GM12878 (cell line): ENCODE results near the gene METTL13. TPM values are rescaled to one million over a fixed set of nuclear protein-coding genes. Genes with fewer than 3 reads are reported as not detected.

Experiments used
- ATAC-seq: fragments of 200-7000 bp; cut with Tn5 transposase; 3 replicates; pipeline ENCODE4 v1.9.1; 2020; ENCODE audit warnings: mild to moderate bottlenecking, moderate library complexity
- BruUV-seq: library from RNA; stranded (reverse); fragments of 400-500 nt; replicated peaks from 2 replicates; lab custom pipeline; 2021; lab: Mats Ljungman, UMichigan
- CTCF ChIA-PET: fragments of 300-600 bp; sonication (Branson Sonifier 250); formaldehyde crosslinking; extraction: SDS; loops from one replicate; lab custom pipeline; 2021; ENCODE audit warnings: inconsistent platforms; lab: Yijun Ruan, JAX
- POLR2A ChIA-PET: fragments of 350-600 bp; formaldehyde crosslinking; extraction: SDS; loops from one replicate; lab custom pipeline; 2021; ENCODE audit warnings: inconsistent platforms; lab: Charles Lee
- RAD21 ChIA-PET: fragments of 300-600 bp; sonication (Branson Sonifier 250); formaldehyde crosslinking; loops from one replicate; lab custom pipeline; 2023; ENCODE audit warnings: antibody characterized with exemption; ENCODE audit not compliant: unreplicated experiment; lab: Charles Lee
- SMC1A ChIA-PET: fragments of 300-600 bp; sonication (Branson Sonifier 250); formaldehyde crosslinking; loops from one replicate; lab custom pipeline; 2023; ENCODE audit not compliant: unreplicated experiment, uncharacterized antibody; lab: Charles Lee
- DNase-seq: peaks from one replicate; pipeline ENCODE4 v3.0.0-alpha.2; 2011; ENCODE audit warnings: low read depth, low spot score
- FAIRE-seq: peaks from 3 replicates; lab custom pipeline; 2011; peaks lifted over from hg19 to GRCh38; lab: Jason Lieb, UNC
- H2AFZ ChIP-seq: 2 replicates; pipeline ENCODE4 v1.6.0; 2011; ENCODE audit warnings: low read depth, low read length, control low read depth; ENCODE audit not compliant: control insufficient read depth
- H3K27ac ChIP-seq: 2 replicates; pipeline ENCODE4 v1.5.1; 2011; ENCODE audit warnings: control low read depth; ENCODE audit not compliant: control insufficient read depth, insufficient read depth
- H3K27me3 ChIP-seq, 2 experiments: replicated peaks in 1 of 2; 2 replicates each; pipeline versions ENCODE4 v1.6.0 to v1.6.1; 2011; ENCODE audit warnings: low read length in 1 of 2; ENCODE audit not compliant: control insufficient read depth in 2 of 2, insufficient read depth in 2 of 2
- H3K36me3 ChIP-seq, 2 experiments: 2 replicates each; pipeline ENCODE4 v1.5.1; 2011; ENCODE audit warnings: low read length in 1 of 2; ENCODE audit not compliant: control insufficient read depth in 2 of 2, insufficient read depth in 2 of 2
- H3K4me1 ChIP-seq: 2 replicates; pipeline ENCODE4 v1.6.1; 2011; ENCODE audit warnings: mild to moderate bottlenecking, low read length, moderate library complexity, mixed read lengths; ENCODE audit not compliant: control insufficient read depth, insufficient read depth
- H3K4me2 ChIP-seq: 2 replicates; pipeline ENCODE4 v1.6.0; 2011; ENCODE audit warnings: control low read depth; ENCODE audit not compliant: control insufficient read depth, insufficient read depth
- H3K4me3 ChIP-seq: fragments of 200-600 bp; sonication (generic); 2 replicates; pipeline ENCODE4 v1.5.1; 2016
- H3K79me2 ChIP-seq: 2 replicates; pipeline ENCODE4 v1.6.0; 2011; ENCODE audit warnings: low read length; ENCODE audit not compliant: control insufficient read depth, insufficient read depth
- H3K9ac ChIP-seq: 2 replicates; pipeline ENCODE4 v1.8.0; 2011; ENCODE audit warnings: low read length, control low read depth, mixed read lengths; ENCODE audit not compliant: control insufficient read depth, insufficient read depth
- H3K9me3 ChIP-seq: replicated peaks from 3 replicates; pipeline ENCODE4 v1.5.1; 2011; ENCODE audit warnings: mild to moderate bottlenecking, low read length; ENCODE audit not compliant: control insufficient read depth, insufficient read depth
- H4K20me1 ChIP-seq: 2 replicates; pipeline ENCODE4 v1.6.0; 2011; ENCODE audit not compliant: control insufficient read depth, insufficient read depth
- ATF7 ChIP-seq: fragments of 450-650 bp; IDR thresholded peaks from 2 replicates; pipeline ENCODE4 v1.6.1; 2016; ENCODE audit warnings: low read depth, mild to moderate bottlenecking
- CTCF ChIP-seq, 3 experiments: IDR thresholded peaks in 2 of 3; conservative IDR thresholded peaks in 1 of 3; 2 replicates each; pipeline ENCODE4 v1.5.1; 2011; ENCODE audit warnings: low read depth in 3 of 3, low read length in 3 of 3, mild to moderate bottlenecking in 3 of 3, control low read depth in 2 of 3, moderate library complexity in 2 of 3, inconsistent platforms in 1 of 3, mixed read lengths in 1 of 3; ENCODE audit not compliant: control insufficient read depth in 2 of 3, insufficient read depth in 1 of 3; ENCODE audit errors: extremely low read depth in 1 of 3
- E2F4 ChIP-seq: IDR thresholded peaks from 2 replicates; pipeline ENCODE4 v1.6.1; 2012; ENCODE audit warnings: low read depth, low read length, improper control_type of control experiment
- EGR1 ChIP-seq, 2 experiments: IDR thresholded peaks; 1 replicate in 1 of 2; 2 replicates in 1 of 2; pipeline ENCODE4 v1.6.1; 2011 to 2012; ENCODE audit warnings: low read depth in 2 of 2, low read length in 2 of 2, borderline replicate concordance in 1 of 2, mild to moderate bottlenecking in 1 of 2, moderate library complexity in 1 of 2
- EZH2 ChIP-seq: IDR thresholded peaks from 2 replicates; pipeline ENCODE4 v1.6.1; 2012; ENCODE audit warnings: low read depth, mild to moderate bottlenecking, control low read depth, inconsistent platforms, low read length, borderline replicate concordance; ENCODE audit not compliant: control insufficient read depth
- GATAD2B ChIP-seq: fragments of 450-650 bp; conservative IDR thresholded peaks from 2 replicates; pipeline ENCODE4 v1.6.1; 2017; ENCODE audit warnings: low read depth, mild to moderate bottlenecking, moderate library complexity
- IKZF2 ChIP-seq, 2 experiments: fragments of 450-650 bp; IDR thresholded peaks; 2 replicates each; pipeline ENCODE4 v1.6.1; 2017; ENCODE audit warnings: mild to moderate bottlenecking in 2 of 2, moderate library complexity in 2 of 2
- NBN ChIP-seq: fragments of 450-650 bp; IDR thresholded peaks from 2 replicates; pipeline ENCODE4 v1.6.1; 2016
- PML ChIP-seq: IDR thresholded peaks from 2 replicates; pipeline ENCODE4 v1.6.1; 2012; ENCODE audit warnings: low read length, inconsistent platforms
- RCOR1 ChIP-seq: conservative IDR thresholded peaks from 2 replicates; pipeline ENCODE4 v1.6.1; 2012; ENCODE audit warnings: low read depth, low read length, improper control_type of control experiment
- RUNX3 ChIP-seq: IDR thresholded peaks from 2 replicates; pipeline ENCODE4 v1.6.1; 2012; ENCODE audit warnings: low read length, inconsistent platforms
- STAT3 ChIP-seq: IDR thresholded peaks from 2 replicates; pipeline ENCODE4 v1.6.1; 2011; ENCODE audit warnings: low read depth, low read length, improper control_type of control experiment
- TAF1 ChIP-seq: IDR thresholded peaks from 2 replicates; pipeline ENCODE4 v1.6.1; 2011; ENCODE audit warnings: mild to moderate bottlenecking, low read depth, low read length, borderline replicate concordance
- TCF3 ChIP-seq: IDR thresholded peaks from 2 replicates; pipeline ENCODE4 v1.6.1; 2012; ENCODE audit warnings: low read depth, mild to moderate bottlenecking, low read length, borderline replicate concordance; ENCODE audit not compliant: insufficient read depth
- ZNF622 ChIP-seq: fragments of 450-650 bp; IDR thresholded peaks from 2 replicates; pipeline ENCODE4 v1.6.1; 2017; ENCODE audit warnings: mild to moderate bottlenecking, inconsistent platforms
- WGBS: methylation state at CpG from one replicate; pipeline ENCODE4 v1.1.6; 2016; ENCODE audit warnings: low lambda C conversion rate; ENCODE audit not compliant: insufficient replicate concordance, insufficient coverage; ENCODE audit errors: missing lambda C conversion rate; 5-methylcytosine and 5-hydroxymethylcytosine counted together
- in situ Hi-C: fragments of 300-500 bp; cut with MboI; formaldehyde crosslinking; loops from 9 replicates; pipeline ENCODE4 v1.14.3; 2018; ENCODE audit warnings: mixed read lengths
- intact Hi-C: fragments of 100-400 bp; cut with micrococcal nuclease; formaldehyde crosslinking; loops from one replicate; pipeline ENCODE4 v1.14.2; 2022; ENCODE audit not compliant: unreplicated experiment
- polyA plus RNA-seq, 11 experiments: library from polyadenylated mRNA; depleted of rRNA in 4 of 11; unstranded in 6 of 11; stranded (reverse) in 5 of 11; fragments of >200 nt; fragmentation: Nextera tagmentation in 4 of 11; fragmentation: Illumina TruSeq in 1 of 11; extraction: Ambion mirVana in 4 of 11; extraction: Trizol in 1 of 11; gene quantifications; 1 replicate in 1 of 11; 2 replicates in 10 of 11; pipeline versions ENCODE4 v1.2.1 to v1.2.3, GENCODE V29; 2011 to 2016; ENCODE audit warnings: inconsistent platforms in 2 of 11, missing spikeins in 2 of 11, low read depth in 1 of 11
- total RNA-seq, 4 experiments: library from RNA; depleted of rRNA in 3 of 4; stranded (reverse); fragments of >200 nt in 3 of 4; fragmentation: Illumina TruSeq in 1 of 4; extraction: Trizol in 1 of 4; gene quantifications; 2 replicates each; pipeline versions ENCODE4 v1.2.1 to v1.2.3, GENCODE V29; 2013 to 2021

The METTL13 gene
- total and polyA plus RNA-seq, 10 of the 15 experiments (the other 5 are each of a cell fraction or from before 2014, with no cell fraction given), result 12.2 to 47.2 (median 35.0) TPM

- DNase-seq, result no peak
- TF ChIP-seq EZH2 (no peak), CTCF (IDR thresholded peaks at IDR 0.05 in 2 of 3, conservative IDR thresholded peaks at IDR 0.05 in 1 of 3; ENCODE audit: control insufficient read depth in 2 of 3, extremely low read depth in 1 of 3, insufficient read depth in 1 of 3, low read depth in 3 of 3, low read length in 3 of 3) (no peak), EGR1 (IDR thresholded peaks at IDR 0.05; ENCODE audit: borderline replicate concordance in 1 of 2, low read depth in 2 of 2, low read length in 2 of 2) (no peak), PML (no peak), RUNX3 (no peak), GATAD2B (no peak), TCF3 (no peak), RCOR1 (no peak), ZNF622 (no peak), ATF7 (no peak), TAF1 (no peak), IKZF2 (IDR thresholded peaks at IDR 0.05) (no peak), STAT3 (no peak), NBN (no peak), E2F4 (no peak)
- TF ChIP-seq, all 136 proteins: peak for 0
- FAIRE-seq (no peak), ATAC-seq (no peak)
- SMC1A ChIA-PET, result no interaction called here
- Histone ChIP-seq H2AFZ (no peak overlapping the region), H3K9me3 (no peaks in the 10 kb centered on the region; the same call in 2 of the 3 replicates), H3K9ac (no peak overlapping the region), H3K27ac (no peak overlapping the region), H4K20me1 (no peaks in the 10 kb centered on the region), H3K27me3 (no peaks in the 10 kb centered on the region), H3K36me3 (no peaks in the 10 kb centered on the region), H3K4me1 (no peaks in the 10 kb centered on the region), H3K4me2 (no peak overlapping the region), H3K79me2 (no peaks in the 10 kb centered on the region), H3K4me3 (no peak overlapping the region)
- in situ Hi-C loops (no loop called here), intact Hi-C loops (no loop called here)
- CTCF ChIA-PET, result interaction anchor here (1.1 to 1.5 kb wide), 2 partner anchors 18 to 19 kb away, joined by 3 to 4 read pairs; no protein-coding TSS in a partner anchor
- no TSS peak for BruUV-seq
- RAD21 ChIA-PET, result interaction anchor here (0.6 kb wide), 1 partner anchor 218 kb away, joined by 3 read pairs; no protein-coding TSS in a partner anchor
- POLR2A ChIA-PET, result no interaction called here
- 0% methylated on average over 2 of the region's 2 CpGs for WGBS
Observed at GRCh38 chr1:171819946-171820345, 38.5 kb downstream of the METTL13 start.
